Measurements from ENCODE around the gene TBC1D10A.

TBC1D10A gene

GRCh38 chr22:30262917-30263741 lies 63.6 kb downstream of the TBC1D10A start:
- Histone ChIP-seq H3K27ac (no peak overlapping the region), H3K4me3 (peak overlapping the region; percentile 17)
- peak; percentile 98 for TF ChIP-seq CTCF (IDR thresholded peaks at IDR 0.05)
- DNase-seq (ENCODE audit: low spot score): no peak

GRCh38 chr22:30262112-30262511 lies 64.6 kb downstream of the TBC1D10A start:
- no peak overlapping the region for H3K4me3 ChIP-seq
- no peak overlapping the region for H3K27ac ChIP-seq
- no peak for DNase-seq (ENCODE audit: low spot score)
- no peak for TF ChIP-seq CTCF (IDR thresholded peaks at IDR 0.05)

GRCh38 chr22:30261134-30261533 lies 65.6 kb downstream of the TBC1D10A start:
- H3K27ac ChIP-seq: no peak overlapping the region
- TF ChIP-seq CTCF (IDR thresholded peaks at IDR 0.05): no peak
- DNase-seq (ENCODE audit: low spot score): no peak
- no peak overlapping the region for H3K4me3 ChIP-seq

- H3K27ac ChIP-seq: no peak overlapping the region
- TF ChIP-seq CTCF (IDR thresholded peaks at IDR 0.05): no peak
- no peak overlapping the region for H3K4me3 ChIP-seq
- DNase-seq (ENCODE audit: low spot score): no peak
Observed at GRCh38 chr22:30260682-30261081, 66.1 kb downstream of the TBC1D10A start.

- DNase-seq (ENCODE audit: low spot score): no peak
- no peak overlapping the region for H3K4me3 ChIP-seq
- no peak for TF ChIP-seq CTCF (IDR thresholded peaks at IDR 0.05)
- H3K27ac ChIP-seq: no peak overlapping the region
Observed at GRCh38 chr22:30260276-30260675, 66.5 kb downstream of the TBC1D10A start.

GRCh38 chr22:30254314-30254713 lies 72.4 kb downstream of the TBC1D10A start:
- Histone ChIP-seq H3K4me3 (no peak overlapping the region), H3K27ac (no peak overlapping the region)
- no peak for TF ChIP-seq CTCF (IDR thresholded peaks at IDR 0.05)
- DNase-seq (ENCODE audit: low spot score): no peak

GRCh38 chr22:30253205-30253852 lies 73.4 kb downstream of the TBC1D10A start:
- peak overlapping the region in 1 of 2 donors; percentile 69 for H3K27ac ChIP-seq
- H3K4me3 ChIP-seq: peak overlapping the region; percentile 57
- no peak for TF ChIP-seq CTCF (IDR thresholded peaks at IDR 0.05)
- DNase-seq (ENCODE audit: low spot score): no peak

Data from coronary artery (tissue), 2 donors.